ENCODE results near the gene VWA8.

- TF ChIP-seq POLR2AphosphoS5 (IDR thresholded peaks at IDR 0.05) (no peak), POLR2A (IDR thresholded peaks at IDR 0.05) (no peak)
Observed at GRCh38 chr13:41554180-41554579, 406.7 kb downstream of the VWA8 start.
